GM23338 (cell line): ENCODE measurements around the gene NFIA. TPM values are rescaled to one million over a fixed set of nuclear protein-coding genes. Genes with fewer than 3 reads are reported as not detected.
A peak's percentile ranks its signal among the peaks of the same experiment; 100 is the strongest.

ENCODE experiments used
- ATAC-seq: fragments of 200-7000 bp; cut with Tn5 transposase; 3 replicates; pipeline ENCODE4 v1.9.1; 2020
- DNase-seq: peaks from one replicate; pipeline ENCODE4 v3.0.0-alpha.2; 2015; ENCODE audit warnings: low spot score
- H2AFZ ChIP-seq: fragments of 200-600 bp; sonication (generic); 2 replicates; pipeline ENCODE4 v1.8.0; 2016; ENCODE audit warnings: antibody characterized with exemption, mild to moderate bottlenecking, moderate library complexity
- H3F3A ChIP-seq: fragments of 200-600 bp; sonication (generic); replicated peaks from 2 replicates; pipeline ENCODE4 v1.8.0; 2017; ENCODE audit warnings: antibody characterized with exemption, mixed run types, low read depth
- H3K27ac ChIP-seq: fragments of 200-600 bp; sonication (generic); 2 replicates; pipeline ENCODE4 v1.6.1; 2016; ENCODE audit warnings: low read depth
- H3K27me3 ChIP-seq: fragments of 200-600 bp; sonication (generic); 2 replicates; pipeline ENCODE4 v1.8.0; 2016; ENCODE audit warnings: mild to moderate bottlenecking, mixed run types, moderate library complexity; ENCODE audit not compliant: insufficient read depth
- H3K36me3 ChIP-seq: fragments of 200-600 bp; sonication (generic); 2 replicates; pipeline ENCODE4 v1.8.0; 2016; ENCODE audit warnings: mild to moderate bottlenecking; ENCODE audit not compliant: insufficient read depth
- H3K4me1 ChIP-seq: fragments of 200-600 bp; sonication (generic); 2 replicates; pipeline ENCODE4 v1.8.0; 2016; ENCODE audit warnings: mild to moderate bottlenecking, moderate library complexity; ENCODE audit not compliant: insufficient read depth
- H3K4me2 ChIP-seq: fragments of 200-600 bp; sonication (generic); 2 replicates; pipeline ENCODE4 v1.7.1; 2017; ENCODE audit warnings: mixed run types
- H3K4me3 ChIP-seq: fragments of 200-600 bp; sonication (generic); 2 replicates; pipeline ENCODE4 v1.6.1; 2016; ENCODE audit warnings: mixed run types
- H3K79me2 ChIP-seq: fragments of 200-600 bp; sonication (generic); replicated peaks from 2 replicates; pipeline ENCODE4 v1.8.0; 2017; ENCODE audit warnings: mild to moderate bottlenecking; ENCODE audit not compliant: insufficient read depth
- H3K9me2 ChIP-seq: fragments of 200-600 bp; sonication (generic); 2 replicates; pipeline ENCODE4 v1.8.0; 2017; ENCODE audit not compliant: insufficient read depth
- H4K20me1 ChIP-seq: fragments of 200-600 bp; sonication (generic); replicated peaks from 2 replicates; pipeline ENCODE4 v1.8.0; 2017; ENCODE audit warnings: mild to moderate bottlenecking; ENCODE audit not compliant: insufficient read depth
- H3K27ac Mint-ChIP-seq: 2 replicates; pipeline ENCODE4 v1.8.0; 2020; ENCODE audit warnings: inconsistent platforms, mild to moderate bottlenecking, moderate library complexity, mixed read lengths
- H3K27me3 Mint-ChIP-seq: 3 replicates; pipeline ENCODE4 v1.8.0; 2022; ENCODE audit warnings: low read depth, mild to moderate bottlenecking, moderate library complexity, mixed read lengths, inconsistent platforms; ENCODE audit not compliant: insufficient read depth, poor library complexity
- H3K36me3 Mint-ChIP-seq: 3 replicates; pipeline ENCODE4 v1.8.0; 2021; ENCODE audit warnings: low read depth, mild to moderate bottlenecking, inconsistent platforms, moderate library complexity, mixed read lengths
- H3K4me1 Mint-ChIP-seq: 3 replicates; pipeline ENCODE4 v1.8.0; 2020; ENCODE audit warnings: mild to moderate bottlenecking, inconsistent platforms, mixed read lengths
- H3K4me3 Mint-ChIP-seq: 3 replicates; pipeline ENCODE4 v1.8.0; 2021; ENCODE audit warnings: moderate library complexity, mild to moderate bottlenecking, inconsistent platforms, mixed read lengths
- H3K9me3 Mint-ChIP-seq: 3 replicates; pipeline ENCODE4 v1.8.0; 2020; ENCODE audit warnings: moderate library complexity, mild to moderate bottlenecking, inconsistent platforms, mixed read lengths
- CREB1 ChIP-seq: fragments of 250-450 bp; sonication (Bioruptor Pico); IDR thresholded peaks from 2 replicates; pipeline ENCODE4 v1.5.0; 2020; ENCODE audit warnings: low read depth, mild to moderate bottlenecking, moderate library complexity
- EZH2 ChIP-seq: fragments of 200-600 bp; sonication (generic); IDR thresholded peaks from one replicate; pipeline ENCODE4 v1.8.0; 2017; ENCODE audit warnings: antibody characterized with exemption, mild to moderate bottlenecking, low read depth; ENCODE audit not compliant: unreplicated experiment
- JUNB ChIP-seq: IDR thresholded peaks from one replicate; pipeline ENCODE4 v1.6.1; 2016; ENCODE audit warnings: antibody characterized with exemption; ENCODE audit not compliant: unreplicated experiment
- NANOG ChIP-seq: IDR thresholded peaks from 2 replicates; pipeline ENCODE4 v1.6.1; 2016; ENCODE audit warnings: antibody characterized with exemption, borderline replicate concordance
- POLR2AphosphoS5 ChIP-seq: IDR thresholded peaks from 2 replicates; pipeline ENCODE4 v1.6.1; 2016; ENCODE audit warnings: antibody characterized with exemption, low read depth
- ZNF114 ChIP-seq: fragments of 250-450 bp; sonication (Bioruptor Pico); IDR thresholded peaks from 2 replicates; pipeline ENCODE4 v1.5.0; 2020; ENCODE audit warnings: mild to moderate bottlenecking, moderate library complexity
- ZNF331 ChIP-seq: fragments of 250-450 bp; sonication (Bioruptor Pico); IDR thresholded peaks from 2 replicates; pipeline ENCODE4 v1.5.0; 2020; ENCODE audit warnings: low read depth, mild to moderate bottlenecking, moderate library complexity
- polyA plus RNA-seq: library from polyadenylated mRNA; unstranded; fragments of >200 nt; fragmentation: Nextera tagmentation; extraction: Ambion mirVana; gene quantifications from 2 replicates; pipeline ENCODE4 v1.2.1, GENCODE V29; 2016
- total RNA-seq: library from RNA; depleted of rRNA; stranded (reverse); fragments of >200 nt; shearing (Covaris generic); gene quantifications from 2 replicates; pipeline ENCODE4 v1.2.3, GENCODE V29; 2014
- TF ChIP-seq, protein P1 (sequence below): IDR thresholded peaks from 2 replicates; pipeline ENCODE4 v1.6.1; 2016; ENCODE audit warnings: antibody characterized with exemption
- TF ChIP-seq, protein P2 (sequence below), 2 experiments: fragments of 200-600 bp in 1 of 2; sonication (generic) in 1 of 2; conservative IDR thresholded peaks; 2 replicates each; pipeline versions ENCODE4 v1.5.1 to v1.6.1; 2016 to 2017; ENCODE audit warnings: antibody characterized with exemption in 2 of 2, low read depth in 2 of 2, mild to moderate bottlenecking in 2 of 2, moderate library complexity in 1 of 2
- TF ChIP-seq, protein P3 (sequence below): IDR thresholded peaks from one replicate; pipeline ENCODE4 v1.6.1; 2018; ENCODE audit warnings: antibody characterized with exemption; ENCODE audit not compliant: unreplicated experiment

The NFIA gene
- total and polyA plus RNA-seq, 2 experiments from 2014 or later: 0.97 to 2.3 TPM

DNA sequence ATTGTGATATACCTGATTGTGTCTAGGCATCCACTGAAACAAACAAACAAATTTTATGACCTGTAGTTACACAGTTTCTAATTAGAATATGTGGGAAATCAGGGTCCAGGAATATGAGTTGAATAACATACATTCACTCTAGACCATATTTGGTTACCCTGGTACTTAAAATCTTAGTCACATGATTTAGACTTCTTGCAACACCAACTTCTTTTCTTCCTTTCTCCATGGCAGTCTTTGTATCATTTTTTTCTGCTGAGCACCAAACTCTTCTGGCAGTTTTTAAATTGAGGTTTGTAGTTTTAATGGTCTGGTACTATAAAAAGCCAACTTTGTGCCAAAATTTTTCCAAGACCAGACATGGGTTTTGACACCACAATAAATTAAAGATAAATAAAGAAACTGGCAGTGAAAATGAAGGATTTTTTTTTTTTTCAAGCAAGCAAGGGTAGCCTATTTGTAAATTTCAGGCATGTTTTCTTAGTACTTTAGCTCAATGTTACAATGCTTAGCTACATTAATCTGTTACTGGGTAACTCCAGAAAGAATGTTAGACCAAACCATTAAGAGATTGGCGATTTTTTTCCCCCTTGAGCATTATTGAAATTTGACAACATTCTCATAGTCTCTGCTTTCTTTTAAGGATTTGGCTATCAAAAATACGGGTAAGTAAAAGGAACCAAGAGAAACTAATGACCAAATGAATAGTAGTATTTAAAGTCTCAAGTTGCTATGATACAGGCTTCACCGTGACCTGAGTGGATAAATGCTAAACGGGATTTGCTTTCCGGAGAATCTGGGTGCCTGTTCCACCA is 108.5 kb downstream of the NFIA start:
- Mint-ChIP-seq H3K4me3 (no peak overlapping the region), H3K9me3 (no peaks in the 10 kb centered on the region), H3K36me3 (no peaks in the 10 kb centered on the region), H3K27me3 (peaks cover 2% of the 10 kb centered on the region), H3K4me1 (peaks cover 14% of the 10 kb centered on the region), H3K27ac (no peak overlapping the region)
- Histone ChIP-seq H3K4me3 (no peak overlapping the region), H3K4me2 (no peak overlapping the region), H3K36me3 (no peaks in the 10 kb centered on the region), H3K9me2 (no peaks in the 10 kb centered on the region), H3K4me1 (no peaks in the 10 kb centered on the region), H3F3A (no peaks in the 10 kb centered on the region), H2AFZ (peak overlapping the region; percentile 24; the same call in 1 of the 2 replicates), H3K79me2 (no peaks in the 10 kb centered on the region), H3K27me3 (no peaks in the 10 kb centered on the region), H3K27ac (no peak overlapping the region), H4K20me1 (no peaks in the 10 kb centered on the region)
- no peak for DNase-seq
- no peak for ATAC-seq
- TF ChIP-seq POLR2AphosphoS5: no peak
- TF ChIP-seq EZH2: no peak
- TF ChIP-seq ZNF331 (CRISPR knock-in tag): no peak
- TF ChIP-seq JUNB: no peak
- TF ChIP-seq, protein P1, sequence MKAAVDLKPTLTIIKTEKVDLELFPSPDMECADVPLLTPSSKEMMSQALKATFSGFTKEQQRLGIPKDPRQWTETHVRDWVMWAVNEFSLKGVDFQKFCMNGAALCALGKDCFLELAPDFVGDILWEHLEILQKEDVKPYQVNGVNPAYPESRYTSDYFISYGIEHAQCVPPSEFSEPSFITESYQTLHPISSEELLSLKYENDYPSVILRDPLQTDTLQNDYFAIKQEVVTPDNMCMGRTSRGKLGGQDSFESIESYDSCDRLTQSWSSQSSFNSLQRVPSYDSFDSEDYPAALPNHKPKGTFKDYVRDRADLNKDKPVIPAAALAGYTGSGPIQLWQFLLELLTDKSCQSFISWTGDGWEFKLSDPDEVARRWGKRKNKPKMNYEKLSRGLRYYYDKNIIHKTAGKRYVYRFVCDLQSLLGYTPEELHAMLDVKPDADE: no peak
- no peak for TF ChIP-seq NANOG
- TF ChIP-seq, protein P2, sequence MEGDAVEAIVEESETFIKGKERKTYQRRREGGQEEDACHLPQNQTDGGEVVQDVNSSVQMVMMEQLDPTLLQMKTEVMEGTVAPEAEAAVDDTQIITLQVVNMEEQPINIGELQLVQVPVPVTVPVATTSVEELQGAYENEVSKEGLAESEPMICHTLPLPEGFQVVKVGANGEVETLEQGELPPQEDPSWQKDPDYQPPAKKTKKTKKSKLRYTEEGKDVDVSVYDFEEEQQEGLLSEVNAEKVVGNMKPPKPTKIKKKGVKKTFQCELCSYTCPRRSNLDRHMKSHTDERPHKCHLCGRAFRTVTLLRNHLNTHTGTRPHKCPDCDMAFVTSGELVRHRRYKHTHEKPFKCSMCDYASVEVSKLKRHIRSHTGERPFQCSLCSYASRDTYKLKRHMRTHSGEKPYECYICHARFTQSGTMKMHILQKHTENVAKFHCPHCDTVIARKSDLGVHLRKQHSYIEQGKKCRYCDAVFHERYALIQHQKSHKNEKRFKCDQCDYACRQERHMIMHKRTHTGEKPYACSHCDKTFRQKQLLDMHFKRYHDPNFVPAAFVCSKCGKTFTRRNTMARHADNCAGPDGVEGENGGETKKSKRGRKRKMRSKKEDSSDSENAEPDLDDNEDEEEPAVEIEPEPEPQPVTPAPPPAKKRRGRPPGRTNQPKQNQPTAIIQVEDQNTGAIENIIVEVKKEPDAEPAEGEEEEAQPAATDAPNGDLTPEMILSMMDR (conservative IDR thresholded peaks at IDR 0.05; ENCODE audit: low read depth in 2 of 2): no peak
- TF ChIP-seq, protein P3, sequence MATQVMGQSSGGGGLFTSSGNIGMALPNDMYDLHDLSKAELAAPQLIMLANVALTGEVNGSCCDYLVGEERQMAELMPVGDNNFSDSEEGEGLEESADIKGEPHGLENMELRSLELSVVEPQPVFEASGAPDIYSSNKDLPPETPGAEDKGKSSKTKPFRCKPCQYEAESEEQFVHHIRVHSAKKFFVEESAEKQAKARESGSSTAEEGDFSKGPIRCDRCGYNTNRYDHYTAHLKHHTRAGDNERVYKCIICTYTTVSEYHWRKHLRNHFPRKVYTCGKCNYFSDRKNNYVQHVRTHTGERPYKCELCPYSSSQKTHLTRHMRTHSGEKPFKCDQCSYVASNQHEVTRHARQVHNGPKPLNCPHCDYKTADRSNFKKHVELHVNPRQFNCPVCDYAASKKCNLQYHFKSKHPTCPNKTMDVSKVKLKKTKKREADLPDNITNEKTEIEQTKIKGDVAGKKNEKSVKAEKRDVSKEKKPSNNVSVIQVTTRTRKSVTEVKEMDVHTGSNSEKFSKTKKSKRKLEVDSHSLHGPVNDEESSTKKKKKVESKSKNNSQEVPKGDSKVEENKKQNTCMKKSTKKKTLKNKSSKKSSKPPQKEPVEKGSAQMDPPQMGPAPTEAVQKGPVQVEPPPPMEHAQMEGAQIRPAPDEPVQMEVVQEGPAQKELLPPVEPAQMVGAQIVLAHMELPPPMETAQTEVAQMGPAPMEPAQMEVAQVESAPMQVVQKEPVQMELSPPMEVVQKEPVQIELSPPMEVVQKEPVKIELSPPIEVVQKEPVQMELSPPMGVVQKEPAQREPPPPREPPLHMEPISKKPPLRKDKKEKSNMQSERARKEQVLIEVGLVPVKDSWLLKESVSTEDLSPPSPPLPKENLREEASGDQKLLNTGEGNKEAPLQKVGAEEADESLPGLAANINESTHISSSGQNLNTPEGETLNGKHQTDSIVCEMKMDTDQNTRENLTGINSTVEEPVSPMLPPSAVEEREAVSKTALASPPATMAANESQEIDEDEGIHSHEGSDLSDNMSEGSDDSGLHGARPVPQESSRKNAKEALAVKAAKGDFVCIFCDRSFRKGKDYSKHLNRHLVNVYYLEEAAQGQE: no peak

DNA sequence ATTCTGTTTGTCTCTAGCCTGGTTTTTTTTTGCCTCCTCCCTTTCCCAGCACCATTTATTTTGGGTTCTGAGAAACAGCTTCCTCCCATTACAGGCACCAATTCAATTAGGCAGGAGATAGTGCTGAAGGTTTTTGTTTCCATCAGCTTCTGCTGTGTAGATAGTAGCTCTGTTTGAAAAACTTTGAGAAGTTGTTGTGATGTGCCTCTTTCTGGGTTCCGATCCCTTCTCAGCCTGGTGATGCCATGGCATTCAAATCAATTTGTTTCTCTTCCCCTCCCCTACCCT is 109.0 kb downstream of the NFIA start:
- H3K4me3 ChIP-seq: no peak overlapping the region
- H3K4me1 ChIP-seq: no peaks in the 10 kb centered on the region
- peaks cover 2% of the 10 kb centered on the region for H3K27me3 Mint-ChIP-seq
- H2AFZ ChIP-seq: peak overlapping the region; percentile 24; the same call in 1 of the 2 replicates
- no peaks in the 10 kb centered on the region for H3K36me3 Mint-ChIP-seq
- no peaks in the 10 kb centered on the region for H3K36me3 ChIP-seq
- no peak overlapping the region for H3K4me3 Mint-ChIP-seq
- no peak for DNase-seq
- no peaks in the 10 kb centered on the region for H3K9me3 Mint-ChIP-seq
- H3K4me2 ChIP-seq: no peak overlapping the region
- no peak for ATAC-seq
- H3K9me2 ChIP-seq: no peaks in the 10 kb centered on the region
- H3K27ac ChIP-seq: no peak overlapping the region
- no peaks in the 10 kb centered on the region for H3F3A ChIP-seq
- peaks cover 13% of the 10 kb centered on the region; the same call in 2 of the 3 replicates for H3K4me1 Mint-ChIP-seq
- no peak overlapping the region for H3K27ac Mint-ChIP-seq
- H4K20me1 ChIP-seq: no peaks in the 10 kb centered on the region
- H3K79me2 ChIP-seq: no peaks in the 10 kb centered on the region
- no peaks in the 10 kb centered on the region for H3K27me3 ChIP-seq
- TF ChIP-seq POLR2AphosphoS5 (no peak), NANOG (no peak), ZNF114 (CRISPR knock-in tag) (no peak), CREB1 (CRISPR knock-in tag) (no peak), EZH2 (no peak)
- TF ChIP-seq, protein P3: no peak
